H1 (cell line): ENCODE results near the gene TAS2R38. TPM values are rescaled to one million over a fixed set of nuclear protein-coding genes. Genes with fewer than 3 reads are reported as not detected.

ENCODE experiments used
- CTCF ChIA-PET: fragments of 300-600 bp; sonication (Branson Sonifier 250); formaldehyde crosslinking; loops from one replicate; lab custom pipeline; 2021; ENCODE audit not compliant: partially characterized antibody; lab: Charles Lee
- POLR2A ChIA-PET: fragments of 300-600 bp; sonication (Branson Sonifier 250); formaldehyde crosslinking; loops from one replicate; lab custom pipeline; 2021; ENCODE audit warnings: inconsistent platforms; ENCODE audit not compliant: partially characterized antibody; lab: Charles Lee
- DNase-seq, 2 experiments: peaks; one replicate each; pipeline versions ENCODE4 v3.0.0 to v3.0.0-alpha.2; 2010 to 2022; ENCODE audit warnings: low spot score in 2 of 2, low read depth in 1 of 2, mixed read lengths in 1 of 2
- FAIRE-seq: peaks from 2 replicates; lab custom pipeline; 2011; peaks lifted over from hg19 to GRCh38; lab: Jason Lieb, UNC
- H2AFZ ChIP-seq: 2 replicates; pipeline ENCODE4 v1.8.1; 2012; ENCODE audit warnings: low read length, inconsistent platforms
- H2AK5ac ChIP-seq: 2 replicates; pipeline ENCODE4 v1.6.1; 2013; ENCODE audit warnings: low read depth, low read length
- H2BK120ac ChIP-seq: replicated peaks from 2 replicates; pipeline ENCODE3; 2013; ENCODE audit warnings: low read depth, low read length, inconsistent platforms
- H2BK12ac ChIP-seq: 2 replicates; pipeline ENCODE4 v1.6.1; 2013; ENCODE audit warnings: low read depth, low read length
- H2BK15ac ChIP-seq: 2 replicates; pipeline ENCODE4 v1.6.1; 2013; ENCODE audit warnings: low read length
- H2BK20ac ChIP-seq: 2 replicates; pipeline ENCODE4 v1.6.1; 2013; ENCODE audit warnings: low read length
- H2BK5ac ChIP-seq: 2 replicates; pipeline ENCODE4 v1.6.1; 2013; ENCODE audit warnings: low read depth, low read length
- H3K14ac ChIP-seq: 2 replicates; pipeline ENCODE4 v1.6.1; 2013; ENCODE audit warnings: inconsistent platforms; ENCODE audit not compliant: insufficient read length
- H3K18ac ChIP-seq: 2 replicates; pipeline ENCODE4 v1.6.1; 2013; ENCODE audit warnings: low read length; ENCODE audit errors: extremely low read depth
- H3K23ac ChIP-seq: 2 replicates; pipeline ENCODE4 v1.6.1; 2013; ENCODE audit warnings: inconsistent platforms; ENCODE audit not compliant: insufficient read length
- H3K23me2 ChIP-seq: 2 replicates; pipeline ENCODE4 v1.6.1; 2013; ENCODE audit warnings: low read depth, low read length
- H3K27ac ChIP-seq: 2 replicates; pipeline ENCODE4 v1.6.1; 2011; ENCODE audit warnings: low read depth, low read length, inconsistent platforms
- H3K27me3 ChIP-seq, 4 experiments: replicated peaks in 1 of 4; 1 replicate in 1 of 4; 2 replicates in 3 of 4; pipeline versions ENCODE4 v1.6.1 to v1.8.1; 2011 to 2013; ENCODE audit warnings: low read length in 3 of 4, mild to moderate bottlenecking in 3 of 4, inconsistent platforms in 2 of 4, mixed read lengths in 2 of 4, moderate library complexity in 1 of 4; ENCODE audit not compliant: control insufficient read depth in 3 of 4, insufficient read depth in 3 of 4; ENCODE audit errors: extremely low read depth in 1 of 4
- H3K36me3 ChIP-seq, 4 experiments: 2 replicates each; pipeline versions ENCODE4 v1.6.1 to v1.8.1; 2011 to 2013; ENCODE audit warnings: mild to moderate bottlenecking in 4 of 4, low read length in 3 of 4, moderate library complexity in 2 of 4, control low read depth in 1 of 4, inconsistent platforms in 1 of 4; ENCODE audit not compliant: insufficient read depth in 4 of 4, control insufficient read depth in 2 of 4
- H3K4ac ChIP-seq: replicated peaks from 2 replicates; pipeline ENCODE3; 2013; ENCODE audit warnings: low read length, low read depth, mixed read lengths, inconsistent platforms; ENCODE audit not compliant: insufficient read length
- H3K4me1 ChIP-seq, 4 experiments: replicated peaks in 1 of 4; 1 replicate in 1 of 4; 2 replicates in 3 of 4; pipeline versions ENCODE4 v1.6.1 to v1.8.1; 2011 to 2013; ENCODE audit warnings: low read length in 3 of 4, inconsistent platforms in 2 of 4, mixed read lengths in 1 of 4; ENCODE audit not compliant: insufficient read depth in 4 of 4, control insufficient read depth in 3 of 4
- H3K4me2 ChIP-seq, 2 experiments: 2 replicates each; pipeline versions ENCODE4 v1.6.1 to v1.8.1; 2011 to 2013; ENCODE audit warnings: low read depth in 2 of 2, low read length in 2 of 2, control low read depth in 1 of 2, inconsistent platforms in 1 of 2, mild to moderate bottlenecking in 1 of 2; ENCODE audit not compliant: insufficient read depth in 1 of 2
- H3K4me3 ChIP-seq, 4 experiments: fragments of 200-600, 300-600 bp in 1 of 4; sonication (generic), shearing (Covaris generic), sonication (Bioruptor Twin) in 1 of 4; 2 replicates each; pipeline versions ENCODE4 v1.5.1 to v1.8.1; 2011 to 2016; ENCODE audit warnings: low read length in 4 of 4, low read depth in 3 of 4, control low read depth in 2 of 4, inconsistent platforms in 2 of 4, mild to moderate bottlenecking in 2 of 4, mixed read lengths in 1 of 4, moderate library complexity in 1 of 4; ENCODE audit not compliant: insufficient read depth in 2 of 4; ENCODE audit errors: extremely low read depth in 1 of 4
- H3K56ac ChIP-seq: replicated peaks from 2 replicates; pipeline ENCODE3; 2013; ENCODE audit warnings: low read depth, mild to moderate bottlenecking, mixed read lengths, low read length, inconsistent platforms; ENCODE audit not compliant: insufficient read length
- H3K79me1 ChIP-seq: 2 replicates; pipeline ENCODE4 v1.6.1; 2013; ENCODE audit warnings: low read depth, low read length, control low read depth
- H3K79me2 ChIP-seq, 2 experiments: 2 replicates each; pipeline versions ENCODE4 v1.6.1 to v1.8.1; 2012 to 2013; ENCODE audit warnings: low read length in 2 of 2, mild to moderate bottlenecking in 2 of 2, inconsistent platforms in 1 of 2; ENCODE audit not compliant: insufficient read depth in 2 of 2, control insufficient read depth in 1 of 2
- H3K9ac ChIP-seq, 4 experiments: replicated peaks in 1 of 4; 1 replicate in 1 of 4; 2 replicates in 3 of 4; pipeline versions ENCODE4 v1.6.1 to v1.8.1; 2011 to 2013; ENCODE audit warnings: low read depth in 3 of 4, low read length in 3 of 4, control low read depth in 2 of 4, mild to moderate bottlenecking in 2 of 4, moderate library complexity in 2 of 4, inconsistent platforms in 1 of 4; ENCODE audit errors: extremely low read depth in 1 of 4
- H3K9me3 ChIP-seq, 2 experiments: 2 replicates each; pipeline versions ENCODE4 v1.6.1 to v1.8.1; 2012 to 2013; ENCODE audit warnings: mild to moderate bottlenecking in 2 of 2, moderate library complexity in 2 of 2, control low read depth in 1 of 2, inconsistent platforms in 1 of 2, low read depth in 1 of 2, low read length in 1 of 2, mixed read lengths in 1 of 2; ENCODE audit not compliant: insufficient read depth in 2 of 2
- H4K20me1 ChIP-seq, 2 experiments: replicated peaks in 1 of 2; 2 replicates each; pipeline versions ENCODE3 to v1.8.1; 2011 to 2013; ENCODE audit warnings: inconsistent platforms in 2 of 2, low read length in 2 of 2, mild to moderate bottlenecking in 1 of 2; ENCODE audit not compliant: insufficient read depth in 2 of 2, control insufficient read depth in 1 of 2
- H4K5ac ChIP-seq: 2 replicates; pipeline ENCODE4 v1.6.1; 2013; ENCODE audit warnings: low read length, low read depth, mixed read lengths, inconsistent platforms; ENCODE audit not compliant: insufficient read length
- H4K8ac ChIP-seq: 2 replicates; pipeline ENCODE4 v1.8.0; 2013; ENCODE audit warnings: mild to moderate bottlenecking, moderate library complexity, low read length, inconsistent platforms; ENCODE audit not compliant: insufficient read depth; ENCODE audit errors: extremely low read depth
- H4K91ac ChIP-seq: replicated peaks from 2 replicates; pipeline ENCODE3; 2013; ENCODE audit warnings: low read length, mixed read lengths, inconsistent platforms; ENCODE audit not compliant: insufficient read length
- BRCA1 ChIP-seq: IDR thresholded peaks from 2 replicates; pipeline ENCODE4 v1.6.1; 2012; ENCODE audit warnings: low read depth, low read length, improper control_type of control experiment
- E2F6 ChIP-seq: IDR thresholded peaks from 2 replicates; pipeline ENCODE4 v1.6.1; 2012; ENCODE audit warnings: inconsistent platforms
- FOSL1 ChIP-seq: IDR thresholded peaks from 2 replicates; pipeline ENCODE4 v1.6.1; 2011; ENCODE audit warnings: mild to moderate bottlenecking, low read depth, low read length, moderate library complexity; ENCODE audit not compliant: insufficient read depth
- GABPA ChIP-seq: IDR thresholded peaks from 2 replicates; pipeline ENCODE4 v1.6.1; 2011; ENCODE audit warnings: mild to moderate bottlenecking, low read length, moderate library complexity, borderline replicate concordance; ENCODE audit not compliant: insufficient read depth
- JUND ChIP-seq: IDR thresholded peaks from 2 replicates; pipeline ENCODE4 v1.6.1; 2011; ENCODE audit warnings: mild to moderate bottlenecking, improper control_type of control experiment, low read length
- KDM4A ChIP-seq: IDR thresholded peaks from one replicate; pipeline ENCODE4 v1.7.1; 2012; ENCODE audit warnings: low read depth, mild to moderate bottlenecking, moderate library complexity, low read length, inconsistent platforms; ENCODE audit not compliant: severe bottlenecking
- MAX ChIP-seq: IDR thresholded peaks from 2 replicates; pipeline ENCODE4 v1.6.1; 2012; ENCODE audit warnings: inconsistent platforms
- SAP30 ChIP-seq: fragments of 300-600 bp; sonication (generic); IDR thresholded peaks from 2 replicates; pipeline ENCODE4 v1.7.1; 2012; ENCODE audit warnings: low read length, moderate library complexity, mild to moderate bottlenecking, inconsistent platforms; ENCODE audit not compliant: insufficient read depth, insufficient replicate concordance
- TAF1 ChIP-seq: IDR thresholded peaks from 2 replicates; pipeline ENCODE4 v1.6.1; 2011; ENCODE audit warnings: mild to moderate bottlenecking, low read depth, low read length
- TCF12 ChIP-seq: IDR thresholded peaks from 2 replicates; pipeline ENCODE4 v1.6.1; 2011; ENCODE audit warnings: low read depth, mild to moderate bottlenecking, low read length
- TEAD4 ChIP-seq: IDR thresholded peaks from 2 replicates; pipeline ENCODE4 v1.6.1; 2012; ENCODE audit warnings: low read depth, low read length, inconsistent platforms, mixed read lengths
- WGBS, 2 experiments: shearing (Covaris generic) in 1 of 2; methylation state at CpG; one replicate each; pipeline versions ENCODE4 v1.1.6 to v1.1.7; 2013 to 2015; ENCODE audit warnings: low lambda C conversion rate in 2 of 2, mixed read lengths in 2 of 2, inconsistent platforms in 1 of 2, low coverage in 1 of 2, missing lambda C conversion rate in 1 of 2; ENCODE audit not compliant: insufficient replicate concordance in 2 of 2, insufficient coverage in 1 of 2, insufficient read length in 1 of 2; ENCODE audit errors: extremely low coverage in 1 of 2, missing lambda C conversion rate in 1 of 2; 5-methylcytosine and 5-hydroxymethylcytosine counted together
- polyA plus RNA-seq, 7 experiments: library from polyadenylated mRNA; depleted of rRNA in 3 of 7; stranded (reverse) in 5 of 7; unstranded in 2 of 7; fragments of >200 nt in 5 of 7; fragments of 200-250 nt in 2 of 7; gene quantifications; 1 replicate in 5 of 7; 2 replicates in 1 of 7; 4 replicates in 1 of 7; pipeline versions ENCODE4 v1.2.1 to v1.2.3, GENCODE V29; 2011 to 2013; ENCODE audit warnings: missing spikeins in 2 of 7, mixed read lengths in 2 of 7
- total RNA-seq: library from RNA; stranded (reverse); fragmentation: NEBNext Ultra II Directional; extraction: Animal tissue kit (Norgen Biotek cat#: 25700); gene quantifications from 2 replicates; pipeline ENCODE4 v1.2.1, GENCODE V29; 2021

The TAS2R38 gene
- total and polyA plus RNA-seq, 2 of the 8 experiments (the other 6 are each of a cell fraction or from before 2014, with no cell fraction given) = 0.11 TPM; not detected in 1

GRCh38 chr7:141975806-141976523 is 2.4 kb upstream of the TAS2R38 start:
- H2BK15ac ChIP-seq = no peak overlapping the region
- TF ChIP-seq TAF1 (peak; percentile 18; the same call in 1 of the 2 replicates), JUND (no peak), FOSL1 (no peak), MAX (peak; percentile 41), KDM4A (no peak), TEAD4 (peak; percentile 92), E2F6 (peak; percentile 46; the same call in 1 of the 2 replicates), GABPA (no peak), SAP30 (no peak), TCF12 (no peak), BRCA1 (no peak)

More at GRCh38 chr7:141975806-141976523, 2.4 kb upstream of the TAS2R38 start:
- H3K4me2 ChIP-seq = peak overlapping the region; percentile 14 to 60
- H3K4me3 ChIP-seq = peak overlapping the region in 2 of 4 experiments; percentile 2 to 29; a peak in 2 of 8 replicates
- DNase-seq (peak; percentile 79 to 96), FAIRE-seq (peak; percentile 89)
- no peak overlapping the region for H3K9ac ChIP-seq
- H3K9me3 ChIP-seq = no peaks in the 10 kb centered on the region
- ChIA-PET CTCF (interaction anchor here (0.6 to 6.0 kb wide), 75 partner anchors 8 to 347 kb away, joined by 3 to 82 read pairs (median 5); partner anchors contain the start of genes MGAM, MGAM2 and TAS2R4), POLR2A (interaction anchor here (0.7 to 1.2 kb wide), 4 partner anchors 10 to 207 kb away, joined by 3 to 4 read pairs (median 3); no protein-coding TSS in a partner anchor)
- H3K14ac ChIP-seq = no peak overlapping the region
- H3K4me1 ChIP-seq = no peaks in the 10 kb centered on the region; a peak in 1 of 7 replicates
- H2BK12ac ChIP-seq = peak overlapping the region; percentile 81; the same call in 1 of the 2 replicates
- no peak overlapping the region for H3K56ac ChIP-seq
- H3K79me1 ChIP-seq = no peaks in the 10 kb centered on the region
- no peaks in the 10 kb centered on the region for H3K23me2 ChIP-seq
- no peak overlapping the region for H2AK5ac ChIP-seq
- no peak overlapping the region; the same call in 1 of the 2 replicates for H3K18ac ChIP-seq
- WGBS, 2 experiments = 38% methylated on average over 21 of the region's 21 CpGs; no CpG with 5 or more reads in 1 of the 2 experiments
- H3K27ac ChIP-seq = no peak overlapping the region
- peak overlapping the region; percentile 49 for H4K5ac ChIP-seq
- no peak overlapping the region for H3K4ac ChIP-seq
- no peak overlapping the region for H2BK20ac ChIP-seq
- peak overlapping the region; percentile 85; the same call in 1 of the 2 replicates for H4K8ac ChIP-seq
- H2BK5ac ChIP-seq = no peak overlapping the region; the same call in 1 of the 2 replicates
- no peaks in the 10 kb centered on the region for H3K36me3 ChIP-seq
- no peaks in the 10 kb centered on the region for H4K20me1 ChIP-seq
- H3K27me3 ChIP-seq = no peaks in the 10 kb centered on the region
- H3K79me2 ChIP-seq = no peaks in the 10 kb centered on the region
- H4K91ac ChIP-seq = no peak overlapping the region
- H3K23ac ChIP-seq = no peak overlapping the region
- peak overlapping the region; percentile 100 for H2AFZ ChIP-seq
- H2BK120ac ChIP-seq = no peak overlapping the region
